Suprapubic skin (tissue), 4 donors: ENCODE data around the gene PSENEN. TPM values are rescaled to one million over a fixed set of nuclear protein-coding genes. Genes with fewer than 3 reads are reported as not detected.

Source experiments
- DNase-seq, 2 donors: peaks; one replicate each; pipeline ENCODE4 v3.0.0-alpha.2; 2019; ENCODE audit warnings: low spot score in 2 of 2
- H3K27ac ChIP-seq: fragments of 200-600 bp; sonication (generic); one replicate; pipeline ENCODE4 v1.5.1; 2019
- H3K27me3 ChIP-seq: fragments of 200-600 bp; sonication (generic); one replicate; pipeline ENCODE4 v1.5.1; 2019
- H3K36me3 ChIP-seq: fragments of 200-600 bp; sonication (generic); one replicate; pipeline ENCODE4 v1.5.1; 2019
- H3K4me1 ChIP-seq: fragments of 200-600 bp; sonication (generic); one replicate; pipeline ENCODE4 v1.5.1; 2019
- H3K4me3 ChIP-seq: fragments of 200-600 bp; sonication (generic); one replicate; pipeline ENCODE4 v1.5.1; 2019; ENCODE audit warnings: mild to moderate bottlenecking
- H3K9me3 ChIP-seq: fragments of 200-600 bp; sonication (generic); one replicate; pipeline ENCODE4 v1.5.1; 2019
- EP300 ChIP-seq: sonication (generic); formaldehyde crosslinking; IDR thresholded peaks from one replicate; pipeline ENCODE4 v1.6.1; 2017; ENCODE audit warnings: antibody characterized with exemption
- POLR2A ChIP-seq, 2 donors: fragments of 450-650 bp; IDR thresholded peaks; one replicate each; pipeline ENCODE4 v1.6.1; 2017; ENCODE audit warnings: antibody characterized with exemption in 2 of 2, mild to moderate bottlenecking in 2 of 2, moderate library complexity in 2 of 2
- POLR2AphosphoS5 ChIP-seq, 3 donors: sonication (generic); formaldehyde crosslinking; IDR thresholded peaks; one replicate each; pipeline ENCODE4 v1.6.1; 2017; ENCODE audit warnings: antibody characterized with exemption in 3 of 3
- WGBS: methylation state at CpG from one replicate; pipeline ENCODE4 v1.1.5; 2018; 5-methylcytosine and 5-hydroxymethylcytosine counted together
- total RNA-seq, 4 donors: library from RNA; depleted of rRNA; stranded (reverse); fragments of >200 nt; gene quantifications; one replicate each; pipeline ENCODE4 v1.1.0, GENCODE V29; 2016
- TF ChIP-seq, protein P1 (sequence below), 2 donors: fragments of 200-600 bp in 1 of 2; fragments of 450-650 bp in 1 of 2; sonication (generic) in 1 of 2; IDR thresholded peaks; one replicate each; pipeline ENCODE4 v1.5.1; 2016 to 2019; ENCODE audit warnings: antibody characterized with exemption in 2 of 2, mild to moderate bottlenecking in 1 of 2, moderate library complexity in 1 of 2

Gene PSENEN, protein sequence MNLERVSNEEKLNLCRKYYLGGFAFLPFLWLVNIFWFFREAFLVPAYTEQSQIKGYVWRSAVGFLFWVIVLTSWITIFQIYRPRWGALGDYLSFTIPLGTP
- 10 to 100 TPM; 27.1 to 57.2 (median 42.4) TPM for total RNA-seq

DNA sequence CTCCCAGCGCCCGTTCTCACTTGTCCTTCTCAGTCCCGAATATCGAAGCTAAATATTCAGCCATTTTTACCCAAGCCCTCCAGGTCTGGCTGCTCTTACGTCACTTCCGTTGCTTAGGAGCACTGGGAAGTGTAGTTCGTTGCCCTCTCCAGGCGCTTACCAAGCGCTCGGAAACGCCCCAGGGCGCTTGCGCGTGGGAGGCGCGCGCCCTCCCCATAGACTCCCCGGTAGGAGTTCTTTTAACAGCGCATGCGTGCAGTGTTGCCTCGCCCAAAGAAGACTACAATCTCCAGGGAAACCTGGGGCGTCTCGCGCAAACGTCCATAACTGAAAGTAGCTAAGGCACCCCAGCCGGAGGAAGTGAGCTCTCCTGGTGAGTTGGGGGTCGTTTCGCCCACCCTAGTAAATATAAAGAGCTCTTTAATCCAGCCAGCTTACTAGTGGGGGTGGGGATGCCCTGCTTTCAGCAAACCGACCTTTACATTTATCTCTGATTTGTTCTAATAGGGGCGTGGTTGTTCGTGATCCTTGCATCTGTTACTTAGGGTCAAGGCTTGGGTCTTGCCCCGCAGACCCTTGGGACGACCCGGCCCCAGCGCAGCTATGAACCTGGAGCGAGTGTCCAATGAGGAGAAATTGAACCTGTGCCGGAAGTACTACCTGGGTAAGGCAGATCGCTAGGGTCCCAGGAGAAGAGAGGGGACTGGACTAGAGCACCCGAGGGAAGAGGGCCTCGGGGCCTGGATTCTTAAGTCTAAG lies at the start of gene PSENEN, which contains the start of gene U2AF1L4:
TSS of gene PSENEN (plus strand) at position 324 of the 759 bp plus-strand sequence. CDS start at position 604, 280 bp downstream.
TSS of gene U2AF1L4 (minus strand) at position 91 of the 759 bp plus-strand sequence. CDS start at position 64, 27 bp downstream.
- TF ChIP-seq EP300: no peak
- TF ChIP-seq POLR2A (IDR thresholded peaks at IDR 0.05): peak in 1 of 2 donors; percentile 22
- TF ChIP-seq POLR2AphosphoS5 (IDR thresholded peaks at IDR 0.05): peak in 1 of 3 donors; percentile 40
- Histone ChIP-seq H3K4me3 (peak within 1 kb of the TSS; percentile 86), H3K27me3 (no peaks in the 10 kb centered on the region), H3K9me3 (no peaks in the 10 kb centered on the region), H3K36me3 (peaks cover 5% of the 10 kb centered on the region), H3K4me1 (peaks cover 51% of the 10 kb centered on the region), H3K27ac (peak within 1 kb of the TSS; percentile 100)
- DNase-seq: peak; percentile 98 to 99
- WGBS: 0% methylated on average over 24 of the region's 40 CpGs

DNA sequence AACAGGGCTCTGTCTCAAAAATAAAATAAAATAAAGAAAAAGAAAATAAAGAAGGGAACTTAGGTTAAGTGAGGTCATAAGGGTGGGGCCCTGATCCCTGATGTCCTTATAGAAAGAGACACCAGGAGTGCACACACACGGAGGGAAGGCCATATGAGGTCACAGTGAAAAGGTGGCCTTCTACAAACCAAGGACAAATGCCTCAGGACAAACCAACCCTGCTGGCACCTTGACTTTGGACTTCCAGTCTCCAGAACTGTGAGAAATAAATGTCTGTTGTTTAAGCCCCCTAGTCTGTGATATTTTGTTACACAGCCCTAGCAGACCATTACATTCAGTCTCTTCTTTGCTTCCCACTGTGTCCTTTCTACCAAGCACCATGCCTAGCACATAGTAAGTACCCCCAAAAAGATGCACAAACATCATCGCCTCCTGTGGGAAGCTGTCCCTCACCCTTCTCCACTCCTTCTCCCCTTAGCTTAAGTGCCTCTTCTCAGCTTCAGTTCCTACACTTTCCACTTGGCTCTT lies 49.5 kb upstream of the PSENEN start:
- 87% methylated on average over 2 of the region's 2 CpGs for WGBS
- no peak for TF ChIP-seq POLR2A (IDR thresholded peaks at IDR 0.05)
- no peak for TF ChIP-seq EP300
- TF ChIP-seq POLR2AphosphoS5 (IDR thresholded peaks at IDR 0.05): no peak
- TF ChIP-seq, protein P1, sequence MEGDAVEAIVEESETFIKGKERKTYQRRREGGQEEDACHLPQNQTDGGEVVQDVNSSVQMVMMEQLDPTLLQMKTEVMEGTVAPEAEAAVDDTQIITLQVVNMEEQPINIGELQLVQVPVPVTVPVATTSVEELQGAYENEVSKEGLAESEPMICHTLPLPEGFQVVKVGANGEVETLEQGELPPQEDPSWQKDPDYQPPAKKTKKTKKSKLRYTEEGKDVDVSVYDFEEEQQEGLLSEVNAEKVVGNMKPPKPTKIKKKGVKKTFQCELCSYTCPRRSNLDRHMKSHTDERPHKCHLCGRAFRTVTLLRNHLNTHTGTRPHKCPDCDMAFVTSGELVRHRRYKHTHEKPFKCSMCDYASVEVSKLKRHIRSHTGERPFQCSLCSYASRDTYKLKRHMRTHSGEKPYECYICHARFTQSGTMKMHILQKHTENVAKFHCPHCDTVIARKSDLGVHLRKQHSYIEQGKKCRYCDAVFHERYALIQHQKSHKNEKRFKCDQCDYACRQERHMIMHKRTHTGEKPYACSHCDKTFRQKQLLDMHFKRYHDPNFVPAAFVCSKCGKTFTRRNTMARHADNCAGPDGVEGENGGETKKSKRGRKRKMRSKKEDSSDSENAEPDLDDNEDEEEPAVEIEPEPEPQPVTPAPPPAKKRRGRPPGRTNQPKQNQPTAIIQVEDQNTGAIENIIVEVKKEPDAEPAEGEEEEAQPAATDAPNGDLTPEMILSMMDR (IDR thresholded peaks at IDR 0.05): no peak
- no peaks in the 10 kb centered on the region for H3K36me3 ChIP-seq

DNA sequence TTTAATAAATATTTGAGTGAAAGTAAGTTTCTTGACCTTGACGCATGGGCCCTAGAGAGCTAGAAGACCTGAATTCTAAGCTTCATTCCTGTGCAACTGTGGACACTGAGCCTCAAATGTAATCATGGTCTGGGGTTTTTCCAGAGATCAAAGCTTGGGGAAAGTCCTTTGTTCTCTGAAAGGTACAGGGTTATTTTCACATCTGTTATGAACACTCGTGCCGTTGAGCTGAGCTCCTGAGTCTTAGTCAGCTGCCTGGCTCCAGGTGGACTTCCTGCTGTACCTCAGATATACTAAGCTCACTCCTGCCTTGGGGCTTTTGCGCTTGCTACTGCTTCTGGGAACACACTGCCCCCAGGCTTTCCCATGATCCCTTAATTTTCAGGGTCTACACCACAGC lies 48.6 kb upstream of the PSENEN start:
- H3K36me3 ChIP-seq: no peaks in the 10 kb centered on the region
- peaks cover 1% of the 10 kb centered on the region for H3K4me1 ChIP-seq
- TF ChIP-seq EP300 (no peak), POLR2A (IDR thresholded peaks at IDR 0.05) (no peak), POLR2AphosphoS5 (IDR thresholded peaks at IDR 0.05) (no peak)
- TF ChIP-seq, protein P1 (IDR thresholded peaks at IDR 0.05): no peak
- H3K4me3 ChIP-seq: no peak overlapping the region
- no peaks in the 10 kb centered on the region for H3K27me3 ChIP-seq
- no peak overlapping the region for H3K27ac ChIP-seq
- WGBS: 75% methylated on average over 4 of the region's 4 CpGs
- no peak for DNase-seq
- no peaks in the 10 kb centered on the region for H3K9me3 ChIP-seq

More for the DNA sequence above, 49.5 kb upstream of the PSENEN start:
- no peak for DNase-seq
- Histone ChIP-seq H3K27ac (no peak overlapping the region), H3K4me3 (no peak overlapping the region), H3K9me3 (no peaks in the 10 kb centered on the region), H3K27me3 (no peaks in the 10 kb centered on the region), H3K4me1 (no peaks in the 10 kb centered on the region)

DNA sequence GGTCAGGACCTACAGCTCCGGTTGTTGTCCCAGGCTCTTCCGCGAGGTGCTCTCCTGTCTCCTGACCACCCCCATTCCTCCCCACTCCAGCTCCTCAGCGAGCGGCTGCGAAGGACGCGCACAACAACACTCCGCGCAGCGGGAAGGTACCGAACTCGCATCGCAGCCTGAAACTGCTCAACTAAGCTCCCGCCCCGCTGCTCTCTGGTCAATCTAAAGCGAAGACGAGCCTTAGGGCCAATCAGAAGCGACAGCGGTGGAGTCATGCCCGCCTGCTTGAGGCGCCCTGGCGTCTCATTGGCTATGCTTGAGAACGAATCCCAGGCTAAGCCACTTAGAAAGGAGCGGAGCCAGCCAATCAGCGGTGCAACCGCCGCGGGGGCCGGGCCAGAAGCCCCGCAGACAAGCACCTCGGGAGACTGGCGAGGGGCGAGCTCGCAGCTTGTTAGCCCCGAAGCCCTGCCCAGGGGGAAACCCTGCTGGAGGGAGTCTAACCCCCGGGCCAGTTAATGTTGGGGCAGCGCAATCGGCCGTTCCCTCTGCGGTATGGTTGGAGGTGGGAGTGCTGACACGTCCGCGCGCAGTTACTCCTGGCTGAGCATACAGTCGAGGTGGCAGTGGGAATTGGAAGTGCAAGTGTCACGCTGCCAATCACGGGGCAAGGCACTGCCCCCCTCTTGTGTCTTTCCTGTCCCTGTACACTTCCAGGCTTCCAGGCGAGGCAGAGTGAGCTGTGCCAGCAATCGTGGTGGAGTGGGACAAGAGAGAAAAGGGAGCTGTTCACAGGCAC lies 43.0 kb upstream of the PSENEN start:
- peaks cover 13% of the 10 kb centered on the region for H3K4me1 ChIP-seq
- no peaks in the 10 kb centered on the region for H3K27me3 ChIP-seq
- peak; percentile 98 to 99 for DNase-seq
- no peak for TF ChIP-seq POLR2AphosphoS5 (IDR thresholded peaks at IDR 0.05)
- no peaks in the 10 kb centered on the region for H3K36me3 ChIP-seq
- no peaks in the 10 kb centered on the region for H3K9me3 ChIP-seq
- no peak overlapping the region for H3K27ac ChIP-seq
- H3K4me3 ChIP-seq: peak overlapping the region; percentile 64
- 0% methylated on average over 6 of the region's 50 CpGs for WGBS

DNA sequence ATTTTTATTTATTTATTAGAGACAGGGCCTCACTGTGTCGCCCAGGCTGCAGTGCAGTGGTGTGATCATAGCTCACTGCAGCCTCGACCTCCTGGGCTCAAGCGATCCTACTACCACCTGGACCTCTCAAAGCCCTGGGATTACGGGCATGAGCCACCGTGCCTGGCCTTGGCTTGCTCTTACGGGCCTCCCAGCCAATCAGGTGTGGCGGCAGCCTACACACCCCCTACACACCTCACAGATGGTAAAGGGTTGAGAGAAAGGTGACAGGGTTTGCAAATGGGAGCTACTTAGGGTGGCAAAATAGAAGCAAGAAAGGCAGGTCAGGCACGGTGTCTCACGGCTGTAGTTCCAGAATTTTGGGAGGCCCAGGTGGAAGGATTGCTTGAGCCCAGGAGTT lies 42.1 kb upstream of the PSENEN start:
- no peak overlapping the region for H3K4me3 ChIP-seq
- TF ChIP-seq POLR2A (IDR thresholded peaks at IDR 0.05) (no peak), EP300 (no peak), POLR2AphosphoS5 (IDR thresholded peaks at IDR 0.05) (no peak)
- TF ChIP-seq, protein P1 (IDR thresholded peaks at IDR 0.05): no peak
- no peak for DNase-seq
- peaks cover 13% of the 10 kb centered on the region for H3K4me1 ChIP-seq
- no peaks in the 10 kb centered on the region for H3K9me3 ChIP-seq
- H3K36me3 ChIP-seq: no peaks in the 10 kb centered on the region
- WGBS: 41% methylated on average over 9 of the region's 9 CpGs
- H3K27ac ChIP-seq: no peak overlapping the region
- no peaks in the 10 kb centered on the region for H3K27me3 ChIP-seq
